Dendritic cell treated with granulocyte-macrophage colony-stimulating factor and Interleukin-4, amounts not matched to agents 40 ng/mL and 50 ng/mL, for 4 days (primary cell): Measurements from ENCODE around the gene DNAL4.

Experiments
- H3K27ac Mint-ChIP-seq: one replicate; pipeline ENCODE4 v1.8.0; 2022; ENCODE audit warnings: mild to moderate bottlenecking, mixed read lengths
- H3K27me3 Mint-ChIP-seq: one replicate; pipeline ENCODE4 v1.8.0; 2022; ENCODE audit warnings: mild to moderate bottlenecking, mixed read lengths
- H3K36me3 Mint-ChIP-seq: one replicate; pipeline ENCODE4 v1.8.0; 2022; ENCODE audit warnings: low read depth, mixed read lengths
- H3K4me1 Mint-ChIP-seq: one replicate; pipeline ENCODE4 v1.8.0; 2022; ENCODE audit warnings: low read depth, mixed read lengths
- H3K4me3 Mint-ChIP-seq: one replicate; pipeline ENCODE4 v1.8.0; 2022; ENCODE audit warnings: mild to moderate bottlenecking, moderate library complexity, mixed read lengths
- H3K9me3 Mint-ChIP-seq: one replicate; pipeline ENCODE4 v1.8.0; 2022; ENCODE audit warnings: mixed read lengths
- intact Hi-C: fragments of 100-400 bp; cut with micrococcal nuclease; formaldehyde crosslinking; loops from one replicate; pipeline ENCODE4 v1.15.0; 2022

The DNAL4 gene

GRCh38 chr22:38731703-38732161 is 62.2 kb downstream of the DNAL4 start:
- H3K27me3 Mint-ChIP-seq, result no peaks in the 10 kb centered on the region
- H3K27ac Mint-ChIP-seq, result no peak overlapping the region
- intact Hi-C loops, result no loop called here
- H3K36me3 Mint-ChIP-seq, result peaks cover 100% of the 10 kb centered on the region
- peaks cover 9% of the 10 kb centered on the region for H3K4me1 Mint-ChIP-seq
- H3K9me3 Mint-ChIP-seq, result no peaks in the 10 kb centered on the region
- no peak overlapping the region for H3K4me3 Mint-ChIP-seq

DNA sequence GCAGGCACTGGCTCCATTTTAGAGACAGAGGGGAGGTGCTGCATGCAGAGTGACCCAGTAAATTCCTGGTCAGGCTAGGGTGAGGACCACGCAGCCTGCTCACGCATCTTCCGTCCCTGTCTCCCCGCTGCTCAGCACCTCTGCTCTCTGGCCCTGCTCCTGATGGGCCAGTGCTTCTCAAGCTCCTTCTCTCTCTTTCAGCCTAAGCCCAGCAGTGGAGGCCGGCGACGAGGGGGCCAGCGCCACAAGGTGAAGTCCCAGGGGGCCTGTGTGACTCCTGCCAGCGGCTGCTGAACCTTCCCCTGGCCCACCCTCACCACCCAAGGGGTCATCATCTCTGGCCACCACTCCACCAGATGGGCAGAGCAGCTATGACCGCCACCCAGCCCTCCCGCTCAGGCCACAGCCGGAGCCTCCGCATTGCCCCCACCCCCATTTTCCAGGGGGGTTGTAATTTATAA is 63.5 kb downstream of the DNAL4 start:
- Mint-ChIP-seq H3K27me3 (no peaks in the 10 kb centered on the region), H3K36me3 (peaks cover 100% of the 10 kb centered on the region), H3K4me3 (no peak overlapping the region)

DNA sequence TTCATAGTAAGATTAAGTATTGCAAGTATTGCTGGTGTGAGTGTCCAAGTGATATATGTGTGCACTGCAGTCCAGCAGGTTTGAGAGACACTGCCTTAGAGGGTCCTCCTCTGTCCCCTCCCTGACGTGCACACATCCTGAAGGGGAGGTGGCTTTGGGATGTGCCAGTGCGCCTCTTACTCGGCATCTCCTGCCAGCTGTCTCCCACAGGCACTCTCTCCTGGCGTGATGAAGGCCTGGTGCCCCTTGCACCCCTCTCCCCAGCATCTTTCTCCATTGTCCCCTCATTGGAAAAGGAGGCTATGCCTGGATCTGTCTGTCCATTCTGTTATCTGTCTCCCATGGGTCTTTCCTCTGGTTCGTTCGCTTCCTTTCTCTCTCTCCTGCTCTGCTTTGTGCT is 64.0 kb downstream of the DNAL4 start:
- intact Hi-C loops, result no loop called here
- peaks cover 100% of the 10 kb centered on the region for H3K36me3 Mint-ChIP-seq
- no peak overlapping the region for H3K27ac Mint-ChIP-seq
- peaks cover 9% of the 10 kb centered on the region for H3K4me1 Mint-ChIP-seq
- H3K27me3 Mint-ChIP-seq, result no peaks in the 10 kb centered on the region
- H3K9me3 Mint-ChIP-seq, result no peaks in the 10 kb centered on the region
- H3K4me3 Mint-ChIP-seq, result no peak overlapping the region

More for the DNA sequence above, 63.5 kb downstream of the DNAL4 start:
- no peaks in the 10 kb centered on the region for H3K9me3 Mint-ChIP-seq
- no peak overlapping the region for H3K27ac Mint-ChIP-seq
- H3K4me1 Mint-ChIP-seq, result peaks cover 9% of the 10 kb centered on the region
- intact Hi-C loops, result no loop called here

- H3K4me1 Mint-ChIP-seq, result peaks cover 9% of the 10 kb centered on the region
- H3K4me3 Mint-ChIP-seq, result no peak overlapping the region
- H3K9me3 Mint-ChIP-seq, result no peaks in the 10 kb centered on the region
- intact Hi-C loops, result no loop called here
- peaks cover 100% of the 10 kb centered on the region for H3K36me3 Mint-ChIP-seq
- no peaks in the 10 kb centered on the region for H3K27me3 Mint-ChIP-seq
- H3K27ac Mint-ChIP-seq, result no peak overlapping the region
Measured at GRCh38 chr22:38728871-38729796, 64.8 kb downstream of the DNAL4 start.
